ENCODE measurements around the gene PRELP.

GRCh38 chr1:203478986-203479385, 3.4 kb downstream of the PRELP start:
- TF ChIP-seq, protein P1, sequence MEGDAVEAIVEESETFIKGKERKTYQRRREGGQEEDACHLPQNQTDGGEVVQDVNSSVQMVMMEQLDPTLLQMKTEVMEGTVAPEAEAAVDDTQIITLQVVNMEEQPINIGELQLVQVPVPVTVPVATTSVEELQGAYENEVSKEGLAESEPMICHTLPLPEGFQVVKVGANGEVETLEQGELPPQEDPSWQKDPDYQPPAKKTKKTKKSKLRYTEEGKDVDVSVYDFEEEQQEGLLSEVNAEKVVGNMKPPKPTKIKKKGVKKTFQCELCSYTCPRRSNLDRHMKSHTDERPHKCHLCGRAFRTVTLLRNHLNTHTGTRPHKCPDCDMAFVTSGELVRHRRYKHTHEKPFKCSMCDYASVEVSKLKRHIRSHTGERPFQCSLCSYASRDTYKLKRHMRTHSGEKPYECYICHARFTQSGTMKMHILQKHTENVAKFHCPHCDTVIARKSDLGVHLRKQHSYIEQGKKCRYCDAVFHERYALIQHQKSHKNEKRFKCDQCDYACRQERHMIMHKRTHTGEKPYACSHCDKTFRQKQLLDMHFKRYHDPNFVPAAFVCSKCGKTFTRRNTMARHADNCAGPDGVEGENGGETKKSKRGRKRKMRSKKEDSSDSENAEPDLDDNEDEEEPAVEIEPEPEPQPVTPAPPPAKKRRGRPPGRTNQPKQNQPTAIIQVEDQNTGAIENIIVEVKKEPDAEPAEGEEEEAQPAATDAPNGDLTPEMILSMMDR (IDR thresholded peaks at IDR 0.05) = no peak
- TF ChIP-seq TCF7L2 (IDR thresholded peaks at IDR 0.05; ENCODE audit: low read depth, low read length) = no peak
- no peak for TF ChIP-seq POLR2AphosphoS5 (IDR thresholded peaks at IDR 0.05; ENCODE audit: low read depth, low read length)
